ENCODE data around the gene TMEM17.

TMEM17 gene

GRCh38 chr2:62531594-62531993, 25.6 kb upstream of the TMEM17 start (continued):
- TF ChIP-seq ZNF565 (CRISPR knock-in tag; conservative IDR thresholded peaks at IDR 0.05; ENCODE audit: low read depth) (no peak), GLIS3 (CRISPR knock-in tag; IDR thresholded peaks at IDR 0.05) (no peak)

- no peak for ATAC-seq
- TF ChIP-seq ZFP3 (CRISPR knock-in tag; IDR thresholded peaks at IDR 0.05) (no peak), ISL1 (CRISPR knock-in tag; IDR thresholded peaks at IDR 0.05) (no peak), SNAI2 (CRISPR knock-in tag; IDR thresholded peaks at IDR 0.05) (no peak), ZNF70 (CRISPR knock-in tag; IDR thresholded peaks at IDR 0.05) (no peak), ZNF565 (CRISPR knock-in tag; conservative IDR thresholded peaks at IDR 0.05; ENCODE audit: low read depth) (no peak), PPARA (CRISPR knock-in tag; IDR thresholded peaks at IDR 0.05; ENCODE audit: borderline replicate concordance) (no peak), ZFP30 (CRISPR knock-in tag; IDR thresholded peaks at IDR 0.05) (no peak), PATZ1 (CRISPR knock-in tag; IDR thresholded peaks at IDR 0.05; ENCODE audit: borderline replicate concordance) (no peak), ESRRG (CRISPR knock-in tag; IDR thresholded peaks at IDR 0.05) (no peak)
- TF ChIP-seq, protein P1, sequence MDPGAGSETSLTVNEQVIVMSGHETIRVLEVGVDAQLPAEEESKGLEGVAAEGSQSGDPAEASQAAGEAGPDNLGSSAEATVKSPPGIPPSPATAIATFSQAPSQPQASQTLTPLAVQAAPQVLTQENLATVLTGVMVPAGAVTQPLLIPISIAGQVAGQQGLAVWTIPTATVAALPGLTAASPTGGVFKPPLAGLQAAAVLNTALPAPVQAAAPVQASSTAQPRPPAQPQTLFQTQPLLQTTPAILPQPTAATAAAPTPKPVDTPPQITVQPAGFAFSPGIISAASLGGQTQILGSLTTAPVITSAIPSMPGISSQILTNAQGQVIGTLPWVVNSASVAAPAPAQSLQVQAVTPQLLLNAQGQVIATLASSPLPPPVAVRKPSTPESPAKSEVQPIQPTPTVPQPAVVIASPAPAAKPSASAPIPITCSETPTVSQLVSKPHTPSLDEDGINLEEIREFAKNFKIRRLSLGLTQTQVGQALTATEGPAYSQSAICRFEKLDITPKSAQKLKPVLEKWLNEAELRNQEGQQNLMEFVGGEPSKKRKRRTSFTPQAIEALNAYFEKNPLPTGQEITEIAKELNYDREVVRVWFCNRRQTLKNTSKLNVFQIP (CRISPR knock-in tag; IDR thresholded peaks at IDR 0.05; ENCODE audit: borderline replicate concordance, low read depth) = no peak
- TF ChIP-seq, protein P2, sequence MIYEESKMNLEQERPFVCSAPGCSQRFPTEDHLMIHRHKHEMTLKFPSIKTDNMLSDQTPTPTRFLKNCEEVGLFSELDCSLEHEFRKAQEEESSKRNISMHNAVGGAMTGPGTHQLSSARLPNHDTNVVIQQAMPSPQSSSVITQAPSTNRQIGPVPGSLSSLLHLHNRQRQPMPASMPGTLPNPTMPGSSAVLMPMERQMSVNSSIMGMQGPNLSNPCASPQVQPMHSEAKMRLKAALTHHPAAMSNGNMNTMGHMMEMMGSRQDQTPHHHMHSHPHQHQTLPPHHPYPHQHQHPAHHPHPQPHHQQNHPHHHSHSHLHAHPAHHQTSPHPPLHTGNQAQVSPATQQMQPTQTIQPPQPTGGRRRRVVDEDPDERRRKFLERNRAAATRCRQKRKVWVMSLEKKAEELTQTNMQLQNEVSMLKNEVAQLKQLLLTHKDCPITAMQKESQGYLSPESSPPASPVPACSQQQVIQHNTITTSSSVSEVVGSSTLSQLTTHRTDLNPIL (CRISPR knock-in tag; IDR thresholded peaks at IDR 0.05; ENCODE audit: low read depth) = no peak
Observed at GRCh38 chr2:62529758-62530157, 23.8 kb upstream of the TMEM17 start.

DNA sequence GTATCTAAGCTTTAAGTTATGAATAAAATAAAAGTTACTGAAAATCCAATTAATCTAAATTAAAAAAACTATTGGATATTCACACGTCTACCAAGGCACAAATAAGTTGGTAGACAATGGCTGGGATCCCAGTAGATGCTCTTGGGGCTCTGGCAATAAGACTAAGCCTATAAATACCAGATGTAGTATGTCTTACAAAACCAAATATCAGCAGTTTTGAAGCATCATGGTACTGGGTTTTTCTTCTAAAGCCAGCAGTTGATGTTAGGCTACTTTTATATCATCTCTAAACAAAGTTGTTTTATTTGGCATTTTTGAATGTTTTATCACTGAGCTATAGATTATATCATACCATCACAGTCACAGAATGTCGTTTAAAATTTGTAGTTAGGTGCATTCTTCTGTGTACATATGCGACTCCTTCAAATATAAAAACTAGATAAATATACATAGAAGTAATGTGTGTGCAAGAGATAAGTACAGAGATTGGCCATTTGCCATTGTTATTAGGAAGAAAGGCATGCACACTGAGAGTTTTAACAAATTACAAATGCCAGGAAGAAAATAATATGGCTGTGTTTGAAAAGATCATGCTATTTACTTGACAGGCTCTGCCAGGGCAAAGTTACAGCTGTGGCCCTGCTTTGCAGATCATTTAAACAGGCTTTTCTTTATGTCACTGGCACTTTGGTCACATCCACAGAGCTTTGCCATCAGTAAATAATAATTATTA, 21.6 kb upstream of the TMEM17 start:
- no peak for ATAC-seq
- TF ChIP-seq TSHZ2 (CRISPR knock-in tag; IDR thresholded peaks at IDR 0.05) (no peak), ISL1 (CRISPR knock-in tag; IDR thresholded peaks at IDR 0.05) (no peak), CSRNP3 (CRISPR knock-in tag; IDR thresholded peaks at IDR 0.05) (no peak), ZFP30 (CRISPR knock-in tag; IDR thresholded peaks at IDR 0.05) (no peak), ZC3H10 (CRISPR knock-in tag; IDR thresholded peaks at IDR 0.05) (no peak), RARB (CRISPR knock-in tag; IDR thresholded peaks at IDR 0.05) (no peak), ARNTL (CRISPR knock-in tag; IDR thresholded peaks at IDR 0.05; ENCODE audit: borderline replicate concordance, low read depth) (no peak), OSR1 (CRISPR knock-in tag; IDR thresholded peaks at IDR 0.05) (no peak), ESRRG (CRISPR knock-in tag; IDR thresholded peaks at IDR 0.05) (no peak), GLIS3 (CRISPR knock-in tag; IDR thresholded peaks at IDR 0.05) (no peak), BACH2 (CRISPR knock-in tag; IDR thresholded peaks at IDR 0.05; ENCODE audit: borderline replicate concordance) (no peak), ZNF70 (CRISPR knock-in tag; IDR thresholded peaks at IDR 0.05) (no peak), CSDC2 (CRISPR knock-in tag; IDR thresholded peaks at IDR 0.05) (no peak), ZNF8 (CRISPR knock-in tag; IDR thresholded peaks at IDR 0.05) (no peak), ZFP3 (CRISPR knock-in tag; IDR thresholded peaks at IDR 0.05) (no peak), PATZ1 (CRISPR knock-in tag; IDR thresholded peaks at IDR 0.05; ENCODE audit: borderline replicate concordance) (no peak)
- TF ChIP-seq, protein P1 (CRISPR knock-in tag; IDR thresholded peaks at IDR 0.05; ENCODE audit: borderline replicate concordance, low read depth) = no peak
- TF ChIP-seq, protein P2 (CRISPR knock-in tag; IDR thresholded peaks at IDR 0.05; ENCODE audit: low read depth) = no peak
